Upper lobe of left lung (tissue), 4 donors: Measurements from ENCODE around the gene GPATCH2.

Source experiments
- CTCF ChIP-seq, 6 experiments: fragments of 450-650 bp in 4 of 6; fragments of 200-600 bp in 2 of 6; sonication (generic) in 2 of 6; IDR thresholded peaks; one replicate each; pipeline ENCODE4 v1.5.1; 2016 to 2019; ENCODE audit warnings: antibody characterized with exemption in 6 of 6
- EP300 ChIP-seq, 4 donors: sonication (generic); formaldehyde crosslinking; IDR thresholded peaks; one replicate each; pipeline ENCODE4 v1.5.1; 2017; ENCODE audit warnings: antibody characterized with exemption in 4 of 4, control low read depth in 2 of 4
- POLR2A ChIP-seq, 4 donors: fragments of 450-650 bp; IDR thresholded peaks; one replicate each; pipeline ENCODE4 v1.5.1; 2016 to 2017; ENCODE audit warnings: antibody characterized with exemption in 4 of 4, mild to moderate bottlenecking in 2 of 4
- POLR2AphosphoS5 ChIP-seq, 2 donors: sonication (generic); formaldehyde crosslinking; IDR thresholded peaks; one replicate each; pipeline ENCODE4 v1.5.1; 2017; ENCODE audit warnings: antibody characterized with exemption in 2 of 2

GRCh38 chr1:217462666-217463065, 168.2 kb downstream of the GPATCH2 start:
- TF ChIP-seq CTCF (IDR thresholded peaks at IDR 0.05) (no peak), POLR2AphosphoS5 (IDR thresholded peaks at IDR 0.05) (no peak), POLR2A (IDR thresholded peaks at IDR 0.05) (no peak), EP300 (IDR thresholded peaks at IDR 0.05) (no peak)
